Measurements from ENCODE around the gene IRF9.

IRF9 gene

GRCh38 chr14:24146978-24147760 lies 13.9 kb upstream of the IRF9 start, which contains the start of gene RNF31 (continued):
- TF ChIP-seq PATZ1 (tag by site-specific recombination; IDR thresholded peaks at IDR 0.05), result 0 out of 2 replicates have a peak, but pooled peaks have one; percentile 9
- no peak for TF ChIP-seq ZNF626 (tag by site-specific recombination; IDR thresholded peaks at IDR 0.05)
- TF ChIP-seq ZNF280C (tag by site-specific recombination; IDR thresholded peaks at IDR 0.05), result no peak
- TF ChIP-seq ZSCAN30 (tag by site-specific recombination; IDR thresholded peaks at IDR 0.05), result 0 out of 2 replicates have a peak, but pooled peaks have one; percentile 54
- 0 out of 2 replicates have a peak, but pooled peaks have one; percentile 43 for TF ChIP-seq IKZF3 (tag by site-specific recombination; IDR thresholded peaks at IDR 0.05)
- peak; percentile 88 for TF ChIP-seq SP3 (tag by site-specific recombination; IDR thresholded peaks at IDR 0.05)
- no peak for TF ChIP-seq PRDM2 (tag by site-specific recombination; IDR thresholded peaks at IDR 0.05; ENCODE audit: borderline replicate concordance)
- no peak for TF ChIP-seq ZNF555 (tag by site-specific recombination; conservative IDR thresholded peaks at IDR 0.05)
- no peak for TF ChIP-seq ZNF747 (tag by site-specific recombination; IDR thresholded peaks at IDR 0.05)
- no peak for TF ChIP-seq ZNF423 (tag by site-specific recombination; IDR thresholded peaks at IDR 0.05)
- no peak for TF ChIP-seq ZNF585B (tag by site-specific recombination; IDR thresholded peaks at IDR 0.05)
- TF ChIP-seq GLI4 (tag by site-specific recombination; IDR thresholded peaks at IDR 0.05), result no peak
- no peak for TF ChIP-seq ZNF518A (tag by site-specific recombination; conservative IDR thresholded peaks at IDR 0.05; ENCODE audit: low read depth)
- peak; percentile 31; the same call in 1 of the 2 replicates for TF ChIP-seq ZNF561 (tag by site-specific recombination; IDR thresholded peaks at IDR 0.05; ENCODE audit: borderline replicate concordance)
- TF ChIP-seq KLF16 (tag by site-specific recombination; IDR thresholded peaks at IDR 0.05), result peak; percentile 5; the same call in 1 of the 2 replicates
- no peak for TF ChIP-seq ZNF645 (tag by site-specific recombination; IDR thresholded peaks at IDR 0.05)
- no peak for TF ChIP-seq RBAK (tag by site-specific recombination; IDR thresholded peaks at IDR 0.05)
- no peak for TF ChIP-seq ZNF549 (tag by site-specific recombination; IDR thresholded peaks at IDR 0.05)
- TF ChIP-seq ZBTB48 (tag by site-specific recombination; IDR thresholded peaks at IDR 0.05), result no peak
- TF ChIP-seq ZNF488 (tag by site-specific recombination; IDR thresholded peaks at IDR 0.05), result no peak
- no peak for TF ChIP-seq TRIM28 (IDR thresholded peaks at IDR 0.05; ENCODE audit: borderline replicate concordance, low read length)
